ENCODE results near the gene MAPK8IP3.
A peak's percentile ranks its signal among the peaks of the same experiment; 100 is the strongest.
"Not testable (repeated sequence)": the region's sequence is repeated elsewhere in the genome, so short reads cannot be mapped to it uniquely, and the experiment has no call there.

The MAPK8IP3 gene

DNA sequence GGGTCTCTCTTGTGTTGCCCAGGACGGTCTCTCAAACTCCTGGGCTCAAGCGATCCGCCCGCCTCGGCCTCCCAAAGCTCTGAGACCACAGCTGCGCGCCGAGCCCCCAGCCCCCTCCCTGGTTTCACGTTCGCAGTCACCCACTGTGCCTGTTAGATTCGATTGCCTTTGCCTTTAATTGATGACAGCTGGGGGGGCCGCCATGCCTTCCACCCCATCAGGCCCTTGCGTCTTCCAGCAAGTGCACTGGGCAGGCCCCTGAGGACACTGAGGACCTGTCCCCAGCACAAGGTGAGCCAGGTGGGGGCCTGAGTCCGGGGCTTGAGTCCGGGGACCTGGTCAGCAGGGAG lies 84.2 kb downstream of the MAPK8IP3 start:
- DNase-seq = no peak

DNA sequence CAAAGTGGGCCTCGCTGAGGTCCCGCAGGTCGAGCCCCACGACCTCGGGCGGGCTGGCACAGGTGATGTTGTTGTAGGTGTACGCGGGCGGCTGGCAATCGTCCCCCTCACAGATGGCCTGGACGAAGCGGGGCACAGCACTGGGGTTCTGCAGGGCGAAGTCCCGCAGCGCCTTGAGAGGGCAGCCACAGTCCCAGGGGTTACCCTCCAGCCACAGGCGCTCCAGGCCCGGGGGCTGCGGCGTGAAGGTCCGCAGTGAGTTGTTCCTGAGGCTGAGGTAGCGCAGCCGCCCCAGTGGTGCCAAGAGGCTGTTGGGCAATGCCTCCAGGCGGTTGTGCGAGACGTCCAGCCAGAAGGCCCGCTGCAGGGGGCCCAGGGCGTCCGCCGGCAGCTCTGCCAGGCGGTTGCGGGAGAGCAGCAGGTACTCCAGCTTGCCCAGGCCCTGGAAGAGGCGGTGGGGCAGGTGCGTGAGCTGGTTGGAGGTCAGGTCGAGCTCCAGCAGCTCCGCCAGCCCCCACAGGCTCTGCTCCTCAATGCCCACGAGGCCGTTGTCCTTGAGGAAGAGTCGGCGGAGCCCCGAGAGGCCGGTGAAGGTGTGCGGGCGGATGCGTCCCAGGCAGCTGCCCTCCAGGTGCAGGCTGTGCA lies 84.7 kb downstream of the MAPK8IP3 start:
- no peak for DNase-seq

DNA sequence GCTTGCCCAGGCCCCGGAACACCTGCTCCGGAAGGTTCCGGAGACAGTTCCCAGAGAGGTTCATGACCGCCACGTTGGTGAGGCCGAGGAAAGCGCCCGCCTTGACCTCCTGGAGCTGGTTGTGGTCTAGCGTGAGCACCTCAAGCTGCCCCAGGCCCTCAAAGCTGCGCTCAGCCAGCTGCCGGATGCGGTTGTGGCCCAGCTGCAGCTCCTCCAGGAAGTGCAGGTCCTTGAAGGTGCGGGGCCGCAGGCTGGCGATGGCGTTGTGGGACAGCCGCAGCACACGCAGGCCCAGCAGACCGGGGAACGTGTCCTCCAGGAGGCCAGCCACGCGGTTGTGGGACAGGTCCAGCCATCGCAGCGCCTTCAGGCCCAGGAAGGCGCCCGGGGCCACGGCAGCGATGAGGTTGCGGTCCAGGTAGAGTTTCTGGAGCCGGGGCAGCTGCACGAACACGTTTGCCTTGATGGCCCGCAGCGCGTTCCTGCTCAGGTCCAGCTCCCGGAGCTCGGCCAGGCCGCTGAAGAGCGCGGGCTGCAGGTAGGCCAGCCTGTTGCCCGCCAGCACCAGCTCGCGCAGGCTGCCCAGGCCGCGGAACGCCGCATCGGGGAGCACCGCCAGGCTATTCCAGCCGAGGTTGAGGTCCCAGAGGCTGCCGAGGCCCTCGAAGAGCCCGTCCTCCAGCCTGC lies 85.4 kb downstream of the MAPK8IP3 start:
- DNase-seq = no peak

DNA sequence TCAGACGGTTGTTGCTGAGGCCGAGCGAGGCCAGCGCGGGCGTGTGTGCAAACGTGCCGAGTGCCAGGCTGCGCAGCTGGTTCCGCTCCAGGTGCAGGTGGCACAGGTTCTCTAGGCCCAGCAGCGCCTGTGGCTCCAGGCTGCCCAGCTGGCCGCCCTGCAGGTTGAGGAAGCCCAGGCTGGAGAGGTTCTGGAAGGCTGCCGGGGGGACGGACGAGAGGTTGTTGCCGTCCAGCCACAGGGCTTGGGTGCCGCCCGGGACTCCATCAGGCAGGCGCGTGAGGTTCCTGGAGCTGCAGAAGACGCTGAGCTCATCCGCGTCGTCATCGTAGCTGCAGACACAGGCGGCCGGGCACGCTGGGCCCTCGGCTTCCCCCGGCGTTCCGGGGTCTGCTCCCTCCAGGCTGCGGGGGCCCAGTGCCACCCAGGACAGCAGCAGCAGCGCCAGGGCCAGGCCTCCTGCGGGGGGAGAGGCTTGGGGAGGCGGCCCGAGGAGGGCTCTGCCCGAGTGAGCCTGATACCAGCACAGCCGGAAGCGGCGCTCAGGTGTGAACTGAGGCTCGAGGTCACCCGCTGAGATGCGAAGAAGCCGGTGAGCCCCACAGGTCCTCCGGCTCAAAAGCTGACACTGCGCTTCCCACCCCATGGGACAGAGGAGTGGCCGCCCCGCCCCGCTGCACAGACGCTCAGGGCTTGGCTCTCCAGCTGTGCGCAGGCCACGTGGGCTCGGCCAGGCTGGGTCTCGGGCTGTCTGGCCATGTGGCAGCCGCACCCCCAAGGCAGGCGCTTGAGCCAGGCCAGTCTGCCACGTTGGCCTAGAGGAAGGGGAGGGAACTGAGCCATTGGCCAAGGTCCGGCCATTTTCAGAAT lies 86.2 kb downstream of the MAPK8IP3 start:
- no peak for DNase-seq

DNA sequence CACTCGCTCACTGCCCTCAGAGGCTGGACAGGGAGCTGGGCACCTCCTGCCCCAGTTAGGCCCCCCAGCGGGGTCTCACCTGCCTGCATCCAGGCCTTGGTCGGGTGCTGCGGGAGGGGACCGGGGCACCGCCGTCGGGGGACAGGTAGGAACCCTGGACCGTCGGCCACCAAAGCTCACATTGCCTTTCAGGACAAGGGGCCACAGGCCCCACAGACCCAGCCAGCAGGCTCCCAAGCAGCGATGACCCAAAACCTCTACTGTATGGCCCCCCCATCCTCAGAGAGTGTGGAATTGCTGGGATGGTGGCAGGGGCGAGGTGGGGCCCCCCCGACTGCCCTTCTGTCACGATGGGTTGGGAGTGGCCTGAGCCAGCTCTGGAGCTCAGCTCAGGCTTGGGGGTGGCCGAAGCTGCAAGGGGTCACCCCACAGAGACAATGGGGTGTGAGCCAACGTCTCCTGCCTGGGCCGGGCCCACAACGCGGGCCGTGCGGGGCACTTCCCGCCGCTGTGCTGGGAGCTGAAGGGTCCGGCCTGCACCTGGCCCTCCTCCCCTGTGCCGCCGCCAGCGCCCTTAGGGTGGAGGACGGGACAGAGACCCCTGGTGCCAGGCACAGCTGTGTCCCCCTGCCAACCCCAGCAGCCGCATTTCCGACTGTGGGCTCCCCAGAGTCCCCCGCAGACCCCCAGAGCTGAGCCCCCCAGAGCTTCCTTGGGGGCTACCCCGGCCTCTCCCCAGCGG lies 87.0 kb downstream of the MAPK8IP3 start:
- no peak for DNase-seq

DNA sequence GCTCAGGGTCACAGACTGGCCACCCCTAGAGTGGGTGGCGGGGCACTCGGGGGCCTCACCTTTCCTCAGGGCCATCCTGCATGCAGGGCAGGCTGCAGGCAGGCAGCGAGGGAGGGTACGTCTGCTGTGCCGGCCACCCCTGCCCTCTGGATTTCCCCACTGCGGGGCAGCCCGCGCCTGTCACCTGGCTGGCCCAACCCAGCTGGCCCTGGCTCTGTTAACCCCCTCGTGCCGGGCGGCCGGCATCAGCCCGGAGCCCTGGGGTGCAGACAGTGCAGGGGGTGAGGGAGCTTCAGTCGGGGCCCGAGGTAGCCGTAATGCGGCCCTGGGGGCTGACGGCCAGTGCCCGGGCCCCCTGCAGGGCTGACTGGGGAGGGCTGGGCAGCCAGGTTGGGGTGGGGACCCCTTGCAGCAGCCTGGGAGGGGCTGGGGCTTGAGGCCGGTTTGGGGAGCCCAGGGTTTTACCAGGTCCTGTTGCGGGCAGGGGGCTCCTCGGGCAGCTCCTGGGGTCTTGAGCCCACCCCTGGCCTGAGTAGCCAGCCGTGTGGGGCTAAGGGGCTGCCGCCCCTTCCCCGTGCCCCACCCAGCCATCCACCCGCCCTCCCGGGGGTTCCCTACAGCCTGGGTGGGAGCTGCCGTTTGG lies 87.7 kb downstream of the MAPK8IP3 start, which contains the start of gene IGFALS:
TSS of gene IGFALS (minus strand) at position 128 of the 643 bp plus-strand sequence. CDS start at position 75, 53 bp downstream.
- DNase-seq = no peak

DNA sequence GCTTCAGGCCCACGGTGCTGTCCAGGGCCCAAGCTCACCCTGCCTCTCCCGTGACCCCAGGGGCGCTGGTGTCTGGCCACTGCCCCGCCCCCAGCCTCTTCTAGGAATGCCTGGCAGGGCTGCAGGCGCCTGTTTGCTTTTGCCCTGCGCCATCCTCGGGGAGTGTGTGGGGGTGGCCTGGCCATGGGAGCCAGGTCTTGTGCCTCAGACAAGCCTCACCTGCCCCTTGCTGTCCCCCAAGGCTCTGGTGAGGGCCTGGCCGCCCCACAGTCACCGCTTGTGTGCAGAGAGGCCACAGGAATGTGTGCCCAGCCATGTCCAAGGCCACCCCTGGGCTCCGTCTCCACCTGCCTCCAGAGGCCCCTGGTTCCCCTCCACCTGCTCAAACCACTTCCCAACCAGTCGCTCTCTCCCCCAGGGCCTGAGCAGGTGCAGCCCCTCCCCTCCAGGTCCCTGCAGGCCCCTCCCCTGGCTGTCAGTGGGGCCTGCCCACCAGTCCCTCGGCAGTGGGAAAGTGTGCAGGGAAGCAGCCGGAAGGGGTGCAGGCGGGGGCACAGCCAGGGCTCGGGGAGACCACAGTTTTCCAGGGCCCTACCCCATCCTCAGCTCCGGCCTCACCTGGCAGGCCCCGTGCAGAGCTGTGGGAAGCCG lies 88.4 kb downstream of the MAPK8IP3 start:
- DNase-seq = no peak

DNA sequence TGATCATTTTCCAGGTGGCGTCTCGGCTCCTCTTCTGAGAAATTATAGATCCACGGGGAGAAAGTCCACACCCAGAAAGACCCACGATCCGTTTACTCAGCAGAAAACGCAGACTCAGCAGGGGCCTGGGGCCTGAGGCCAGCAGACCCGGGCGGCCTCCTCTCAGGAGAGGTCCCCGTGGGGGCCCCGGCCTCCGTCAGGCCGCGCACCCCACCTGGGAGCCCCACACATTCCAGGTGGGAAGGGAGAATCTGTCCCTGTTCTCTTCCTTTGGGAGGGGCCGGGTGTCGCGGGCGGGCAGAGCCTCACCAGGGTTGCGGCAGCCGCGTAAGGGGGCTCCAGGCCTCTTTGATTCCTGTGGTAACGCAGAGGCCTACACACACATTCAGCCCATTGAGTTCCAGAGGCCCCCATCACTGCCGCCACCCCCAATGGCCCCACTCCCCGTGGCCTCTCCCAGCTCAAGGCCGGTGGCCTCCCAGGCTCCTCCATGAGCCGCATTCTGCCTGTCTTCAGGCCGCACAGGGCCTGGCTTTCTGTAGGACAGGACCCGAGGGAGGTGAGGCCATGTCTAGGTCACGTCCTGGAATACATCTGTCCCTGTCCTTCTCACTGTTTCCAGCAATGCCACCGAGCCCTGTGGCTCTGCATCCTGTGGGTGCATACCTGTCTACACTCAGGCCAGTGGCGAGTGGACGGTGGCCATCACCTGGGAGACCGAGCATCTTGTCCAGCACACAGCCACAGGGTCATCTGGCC lies 89.1 kb downstream of the MAPK8IP3 start:
- DNase-seq = no peak

DNA sequence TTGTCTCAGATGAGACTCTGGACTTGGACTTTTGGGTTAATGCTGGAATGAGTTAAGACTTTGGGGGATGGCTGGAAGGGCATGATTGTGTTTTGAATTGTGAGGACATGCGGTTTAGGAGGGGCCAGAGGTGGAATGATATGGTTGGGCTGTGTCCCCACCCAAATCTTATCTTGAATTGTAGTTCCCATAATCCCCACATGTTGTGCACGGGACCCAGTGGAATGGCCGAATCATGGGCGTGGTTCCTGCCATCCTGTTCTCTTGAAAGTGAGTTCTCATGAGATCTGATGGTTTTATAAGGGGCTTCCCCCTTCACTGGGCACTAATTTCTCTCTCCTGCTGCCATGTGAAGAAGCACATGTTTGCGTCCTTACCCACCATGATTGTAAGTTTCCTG lies 93.3 kb downstream of the MAPK8IP3 start:
- not testable (repeated sequence) for DNase-seq

DNA sequence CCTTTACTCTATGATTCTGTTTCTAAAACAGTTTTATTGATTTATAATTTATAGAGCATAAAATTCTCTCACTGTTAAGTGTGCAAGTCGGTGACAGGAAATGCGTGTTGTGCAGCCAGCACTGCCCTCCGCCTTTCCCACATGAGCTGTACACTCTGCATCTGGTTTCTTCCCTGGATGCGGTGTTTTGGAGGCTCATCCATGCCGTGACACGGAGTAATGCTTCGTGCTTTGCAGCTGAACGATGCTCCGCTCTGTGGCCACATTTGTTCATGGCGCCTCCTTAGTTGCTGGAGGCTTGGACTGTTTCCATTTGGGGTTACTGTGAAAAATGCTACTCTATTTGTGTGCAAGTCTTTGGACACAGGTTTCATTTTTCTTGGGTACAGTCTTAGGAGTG lies 94.7 kb downstream of the MAPK8IP3 start:
- no peak for DNase-seq

DNA sequence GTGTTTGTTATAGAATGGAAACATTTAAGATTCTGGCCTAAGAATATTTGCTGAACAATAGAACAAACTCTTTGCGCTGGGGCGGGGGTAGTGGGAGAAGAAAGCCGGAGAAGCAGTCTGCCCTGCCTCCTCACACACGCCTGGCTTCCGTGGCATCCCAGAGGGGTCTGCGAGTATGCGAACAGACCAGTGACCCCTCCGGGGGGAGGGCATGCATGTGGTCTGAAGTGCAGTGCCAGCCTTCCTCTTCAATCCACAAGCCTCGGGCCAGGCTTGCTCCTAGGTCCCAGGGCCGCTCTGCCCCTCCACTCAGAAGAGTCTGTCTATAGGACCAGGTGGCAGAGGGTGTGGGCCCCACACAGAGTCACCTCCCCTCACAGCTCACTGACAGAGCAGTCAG lies 101.6 kb downstream of the MAPK8IP3 start:
- no peak for DNase-seq

DNA sequence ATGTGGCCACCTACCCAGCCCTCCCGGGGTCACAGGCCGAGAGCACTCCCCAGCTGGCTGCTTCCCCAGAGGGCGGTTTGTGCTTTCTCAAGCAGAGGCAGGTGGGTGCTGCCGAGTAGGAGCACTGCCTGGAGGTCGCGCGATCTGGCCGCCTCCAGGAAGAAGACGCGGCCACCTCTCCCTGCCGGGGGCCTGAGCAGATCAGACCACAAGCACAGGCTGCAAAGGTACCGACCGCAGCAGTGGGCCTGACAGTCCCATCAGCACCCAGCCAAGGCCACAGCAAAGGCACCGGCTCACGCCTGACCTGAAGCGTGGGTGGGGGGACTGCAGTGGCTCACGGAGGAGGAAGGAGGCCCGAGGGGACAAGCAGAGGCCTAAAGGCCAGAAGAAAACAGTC lies 102.7 kb downstream of the MAPK8IP3 start:
- no peak for DNase-seq

DNA sequence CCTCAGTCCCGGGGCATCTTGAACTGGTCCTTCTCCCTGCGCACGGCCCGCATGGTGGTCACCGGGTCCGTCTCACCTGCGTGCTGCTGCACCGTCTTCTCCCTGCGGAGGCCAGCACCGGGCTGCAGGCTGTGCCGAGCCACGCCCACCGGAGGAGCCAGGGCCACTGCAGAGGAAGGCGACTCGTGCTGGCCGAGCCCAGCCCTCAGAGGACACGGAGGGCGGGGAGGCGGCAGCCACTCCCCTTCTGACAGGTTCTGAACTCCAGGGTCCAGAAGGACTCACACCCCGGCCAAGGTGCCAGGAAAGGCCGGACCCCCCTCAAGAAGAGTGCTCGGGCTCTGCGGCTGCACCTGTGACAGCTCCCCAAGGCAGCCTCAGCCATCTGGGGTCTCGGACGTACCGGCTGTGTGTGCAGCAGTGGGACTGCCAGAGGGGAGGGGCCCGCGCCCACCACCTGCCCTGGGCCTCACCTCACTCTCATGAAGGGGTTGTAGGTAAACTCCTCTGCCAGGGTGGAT lies 103.3 kb downstream of the MAPK8IP3 start:
- no peak for DNase-seq

DNA sequence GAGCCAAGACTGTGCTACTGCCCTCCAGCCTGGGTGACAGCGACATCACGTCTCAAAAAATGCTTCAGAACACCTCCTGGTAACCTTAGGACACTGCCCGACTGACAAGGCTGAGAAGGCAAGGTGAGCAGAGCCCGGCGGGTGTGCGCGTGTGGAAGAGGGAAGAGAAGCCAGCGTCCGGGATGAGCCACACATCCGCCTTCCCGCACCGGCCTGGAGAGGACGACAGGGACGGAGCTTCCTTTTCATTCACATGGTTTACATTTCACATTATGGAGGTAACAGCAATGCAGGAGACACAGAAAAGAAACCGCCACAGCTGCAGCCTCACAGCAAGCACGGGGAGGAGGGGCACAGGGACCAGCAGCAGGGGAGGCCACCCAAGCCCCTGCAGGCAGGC lies 104.1 kb downstream of the MAPK8IP3 start:
- no peak for DNase-seq

DNA sequence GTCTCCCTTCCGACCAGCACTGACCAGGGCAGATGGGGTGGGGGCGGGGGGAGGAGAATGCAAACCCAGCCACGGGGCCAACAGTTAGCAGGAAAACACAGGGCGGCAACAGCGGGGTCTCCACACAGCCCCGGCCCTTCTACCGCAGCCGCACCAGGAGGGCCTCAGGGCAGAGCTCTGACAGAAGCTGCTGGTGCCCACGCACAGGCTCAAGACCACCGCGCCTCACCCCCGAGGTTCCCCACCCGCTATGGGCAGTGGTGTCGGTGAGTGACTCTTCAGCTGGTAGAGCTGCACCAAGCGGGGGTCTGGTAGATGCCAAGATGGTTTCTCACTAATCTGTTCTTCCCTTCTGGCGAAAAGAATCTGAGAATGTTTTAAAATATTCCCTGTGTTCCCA lies 104.5 kb downstream of the MAPK8IP3 start:
- DNase-seq = no peak

DNA sequence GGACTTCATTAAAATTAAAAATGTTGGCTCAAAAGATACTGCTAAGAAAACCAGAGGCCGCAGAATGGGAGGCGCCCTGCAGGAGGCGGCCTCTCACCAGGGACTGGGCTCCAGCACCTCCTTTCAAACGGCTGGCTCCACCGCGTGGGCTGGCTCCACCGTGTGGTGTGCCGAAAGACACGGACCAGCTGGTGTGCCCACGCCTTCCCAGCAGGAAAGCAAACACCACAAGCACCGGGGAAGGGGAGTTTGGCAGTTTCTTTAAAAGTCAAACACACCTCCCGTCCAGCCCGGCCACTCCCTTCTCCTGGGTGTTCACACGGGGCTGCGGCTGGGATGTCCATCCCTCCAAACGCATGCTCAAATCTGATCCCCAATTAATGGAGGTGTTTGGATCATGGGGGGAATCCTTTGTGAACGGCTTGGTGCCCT lies 106.8 kb downstream of the MAPK8IP3 start:
- peak; percentile 37 for DNase-seq

DNA sequence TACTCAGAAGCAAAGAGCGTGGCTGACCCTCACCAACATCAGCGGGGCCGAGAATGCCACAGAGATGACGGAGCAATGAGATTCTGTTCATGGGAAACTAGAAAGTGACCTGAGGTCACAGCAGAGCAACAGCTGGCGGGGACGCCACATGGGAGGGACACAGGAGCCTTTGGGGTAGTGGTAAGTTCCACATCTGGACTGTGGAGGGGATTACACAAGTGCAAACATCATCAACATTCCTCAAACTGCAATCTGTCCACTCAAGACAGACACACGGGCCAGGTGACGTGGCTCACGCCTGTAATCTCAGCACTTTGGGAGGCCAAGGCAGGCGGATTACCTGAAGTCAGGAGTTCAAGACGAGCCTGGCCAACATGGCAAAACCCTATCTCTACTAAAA lies 109.5 kb downstream of the MAPK8IP3 start:
- DNase-seq = no peak

DNA sequence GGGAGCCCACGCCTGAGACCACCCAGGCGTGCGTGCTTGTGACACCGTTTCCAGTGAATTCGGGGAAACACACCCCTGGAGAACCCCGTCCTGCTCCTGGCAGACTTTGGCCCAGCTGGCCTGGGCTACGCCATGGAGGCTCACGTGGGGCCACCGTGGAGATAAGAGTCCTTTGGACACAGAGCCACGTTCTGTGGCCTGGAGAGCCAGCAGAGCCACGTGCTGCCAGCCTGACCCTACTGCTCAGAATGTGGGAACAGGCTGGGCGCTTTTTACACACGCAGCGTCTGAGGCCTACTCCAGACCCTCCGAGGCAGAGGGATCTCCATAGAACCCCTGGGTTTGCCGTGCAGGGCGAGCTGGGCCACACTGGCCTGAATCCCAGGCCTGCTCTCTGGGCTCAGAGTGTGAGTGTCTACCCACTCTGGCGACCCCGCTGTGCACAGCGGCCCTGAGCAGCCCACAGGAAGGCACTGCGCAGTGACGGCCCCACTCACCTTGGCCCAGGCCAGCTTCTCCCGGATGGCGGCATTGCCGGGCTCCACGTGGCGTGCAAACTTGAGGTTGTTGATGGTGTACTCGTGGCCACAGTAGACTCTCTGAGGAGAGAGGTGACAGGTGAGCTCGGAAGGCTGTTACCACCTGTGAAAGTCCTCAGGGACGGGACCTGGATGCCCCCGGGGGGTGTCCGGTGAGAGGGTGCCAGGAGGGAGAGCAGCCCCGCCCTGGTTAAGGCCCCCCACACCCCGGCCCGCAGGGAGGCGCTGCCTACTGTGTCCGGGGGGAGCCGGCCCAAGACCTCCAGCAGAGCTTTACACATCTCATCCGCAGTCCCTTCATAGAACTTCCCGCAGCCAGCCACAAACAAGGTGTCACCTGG lies 110.6 kb downstream of the MAPK8IP3 start:
- DNase-seq = no peak

DNA sequence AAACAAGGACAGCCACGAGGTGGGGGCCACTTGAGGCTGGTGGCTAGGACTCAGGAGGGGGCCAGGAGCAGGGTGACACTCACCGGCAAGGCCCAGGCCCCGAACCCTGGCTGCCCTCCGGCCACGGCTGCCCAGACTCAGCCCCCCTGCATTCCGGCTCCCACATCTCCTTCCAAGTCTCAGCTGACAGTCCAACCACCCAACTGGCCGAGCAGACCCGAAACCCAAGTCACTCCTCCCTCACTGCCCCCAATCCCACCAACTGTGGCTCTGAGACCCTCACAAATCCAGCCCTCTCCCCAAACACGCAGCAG lies 111.2 kb downstream of the MAPK8IP3 start:
- no peak for DNase-seq

DNA sequence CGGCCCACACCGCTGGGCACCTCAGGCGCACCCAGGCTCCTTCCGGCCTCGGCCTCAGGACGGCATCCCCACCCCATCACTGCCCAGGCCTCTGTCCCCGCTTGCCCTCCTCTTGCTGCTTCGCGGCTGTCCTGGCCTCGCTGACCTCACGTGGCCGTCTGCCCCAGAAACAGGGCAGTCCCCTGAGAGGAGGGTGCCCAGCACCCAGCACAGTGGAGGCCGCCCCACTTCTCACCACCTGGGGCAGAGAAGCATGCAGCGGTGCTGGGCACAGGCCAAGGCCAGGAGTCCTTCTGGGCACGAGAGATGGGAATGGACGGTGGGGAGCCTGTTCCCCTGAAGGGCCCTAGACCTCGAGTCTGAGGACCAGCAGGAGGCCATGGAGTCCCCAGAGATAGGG lies 111.7 kb downstream of the MAPK8IP3 start:
- DNase-seq = no peak
